HepG2 (cell line): ENCODE results near the gene CPT1B. TPM values are rescaled to one million over a fixed set of nuclear protein-coding genes. Genes with fewer than 3 reads are reported as not detected.

Source experiments
- ATAC-seq: fragments of 200-7000 bp; cut with Tn5 transposase; 3 replicates; pipeline ENCODE4 v1.9.1; 2020; ENCODE audit warnings: mild to moderate bottlenecking, moderate library complexity
- BruUV-seq: library from RNA; stranded (reverse); fragments of 400-500 nt; replicated peaks from 2 replicates; lab custom pipeline; 2021; lab: Mats Ljungman, UMichigan
- CTCF ChIA-PET: fragments of 300-600 bp; formaldehyde crosslinking; extraction: SDS; loops from one replicate; lab custom pipeline; 2021; ENCODE audit warnings: low total read pairs, inconsistent platforms, low intra/inter-chr PET ratio; lab: Yijun Ruan, JAX
- POLR2A ChIA-PET: fragments of 350-600 bp; sonication (Branson Sonifier 250); formaldehyde crosslinking; loops from one replicate; lab custom pipeline; 2020; ENCODE audit warnings: antibody characterized with exemption, inconsistent platforms; lab: Yijun Ruan, JAX
- DNase-seq: peaks from one replicate; pipeline ENCODE4 v3.0.0-alpha.2; 2015; ENCODE audit warnings: low spot score
- FAIRE-seq: peaks from 3 replicates; lab custom pipeline; 2011; peaks lifted over from hg19 to GRCh38; lab: Jason Lieb, UNC
- H2AFZ ChIP-seq: one replicate; pipeline ENCODE4 v1.6.1; 2011; ENCODE audit warnings: low read length, inconsistent platforms
- H3K27ac ChIP-seq: fragments of 300-600 bp; 3 replicates; pipeline ENCODE4 v1.8.0; 2011; ENCODE audit warnings: mixed run types, mild to moderate bottlenecking, mixed read lengths, low read length, inconsistent platforms; ENCODE audit not compliant: insufficient read depth; ENCODE audit errors: extremely low read length
- H3K27me3 ChIP-seq, 2 experiments: fragments of 200-600 bp in 1 of 2; 2 replicates in 1 of 2; 3 replicates in 1 of 2; pipeline versions ENCODE4 v1.6.0 to v1.8.0; 2011; ENCODE audit warnings: low read length in 2 of 2, mild to moderate bottlenecking in 2 of 2, moderate library complexity in 2 of 2, inconsistent platforms in 1 of 2; ENCODE audit not compliant: insufficient read depth in 2 of 2, control insufficient read depth in 1 of 2
- H3K36me3 ChIP-seq, 2 experiments: fragments of 200-600 bp in 1 of 2; replicated peaks in 1 of 2; 2 replicates in 1 of 2; 3 replicates in 1 of 2; pipeline versions ENCODE4 v1.5.1 to v1.8.0; 2011; ENCODE audit warnings: low read length in 2 of 2, inconsistent platforms in 1 of 2; ENCODE audit not compliant: insufficient read depth in 2 of 2, control insufficient read depth in 1 of 2
- H3K4me1 ChIP-seq: 2 replicates; pipeline ENCODE4 v1.5.1; 2012; ENCODE audit warnings: low read length, inconsistent platforms; ENCODE audit not compliant: insufficient read depth
- H3K4me2 ChIP-seq: 2 replicates; pipeline ENCODE4 v1.6.0; 2011; ENCODE audit warnings: low read depth, low read length, inconsistent platforms
- H3K4me3 ChIP-seq, 3 experiments: fragments of 200-600 bp in 1 of 3; sonication (generic), shearing (Covaris generic) in 1 of 3; replicated peaks in 1 of 3; 2 replicates each; pipeline ENCODE4 v1.5.1; 2011 to 2016; ENCODE audit warnings: low read length in 3 of 3, inconsistent platforms in 2 of 3, low read depth in 2 of 3, mild to moderate bottlenecking in 2 of 3, control low read depth in 1 of 3, mixed read lengths in 1 of 3; ENCODE audit not compliant: insufficient read depth in 1 of 3
- H3K79me2 ChIP-seq: one replicate; pipeline ENCODE4 v1.6.1; 2011; ENCODE audit warnings: low read length, inconsistent platforms; ENCODE audit not compliant: insufficient read depth
- H3K9ac ChIP-seq: 2 replicates; pipeline ENCODE4 v1.6.0; 2011; ENCODE audit warnings: mild to moderate bottlenecking, low read depth, low read length, inconsistent platforms; ENCODE audit not compliant: insufficient read depth
- H3K9me3 ChIP-seq: 2 replicates; pipeline ENCODE4 v1.5.1; 2012; ENCODE audit warnings: mild to moderate bottlenecking, low read length
- H4K20me1 ChIP-seq: 2 replicates; pipeline ENCODE4 v1.6.0; 2011; ENCODE audit warnings: inconsistent platforms, mild to moderate bottlenecking, low read length, moderate library complexity; ENCODE audit not compliant: insufficient read depth
- ATF3 ChIP-seq: sonication (generic); formaldehyde crosslinking; IDR thresholded peaks from 2 replicates; pipeline ENCODE4 v1.4.0; 2020; ENCODE audit warnings: missing genetic modification reagents
- FOXO4 ChIP-seq: sonication (generic); formaldehyde crosslinking; conservative IDR thresholded peaks from 2 replicates; pipeline ENCODE4 v1.8.1; 2023; ENCODE audit warnings: missing genetic modification reagents
- FUBP1 ChIP-seq: sonication (generic); formaldehyde crosslinking; IDR thresholded peaks from 2 replicates; pipeline ENCODE4 v1.5.1; 2020; ENCODE audit warnings: missing genetic modification reagents, mild to moderate bottlenecking, borderline replicate concordance
- KLF15 ChIP-seq: sonication (generic); formaldehyde crosslinking; IDR thresholded peaks from 2 replicates; pipeline ENCODE4 v1.8.1; 2023; ENCODE audit warnings: borderline replicate concordance, mild to moderate bottlenecking, inconsistent platforms, missing genetic modification reagents, mixed read lengths
- NCOA5 ChIP-seq: sonication (generic); formaldehyde crosslinking; IDR thresholded peaks from 2 replicates; pipeline ENCODE4 v1.4.0; 2020; ENCODE audit warnings: missing genetic modification reagents
- NR2F6 ChIP-seq, 2 experiments: IDR thresholded peaks; 2 replicates each; pipeline ENCODE4 v1.6.1; 2016; ENCODE audit warnings: antibody characterized with exemption in 1 of 2, mild to moderate bottlenecking in 1 of 2
- POLR2AphosphoS5 ChIP-seq: IDR thresholded peaks from 2 replicates; pipeline ENCODE4 v1.6.1; 2012; ENCODE audit warnings: low read depth, low read length
- REL ChIP-seq: sonication (generic); formaldehyde crosslinking; conservative IDR thresholded peaks from 2 replicates; pipeline ENCODE4 v1.8.0; 2022; ENCODE audit warnings: mild to moderate bottlenecking, missing genetic modification reagents, moderate library complexity
- SMAD9 ChIP-seq: sonication (generic); formaldehyde crosslinking; IDR thresholded peaks from 2 replicates; pipeline ENCODE4 v1.5.1; 2020; ENCODE audit warnings: mild to moderate bottlenecking, missing genetic modification reagents
- TFDP2 ChIP-seq: sonication (generic); formaldehyde crosslinking; IDR thresholded peaks from 2 replicates; pipeline ENCODE4 v1.4.0; 2020; ENCODE audit warnings: missing genetic modification reagents
- THAP7 ChIP-seq: sonication (generic); formaldehyde crosslinking; IDR thresholded peaks from 2 replicates; pipeline ENCODE4 v1.8.1; 2023; ENCODE audit warnings: mild to moderate bottlenecking, missing genetic modification reagents
- ZFP90 ChIP-seq: sonication (generic); formaldehyde crosslinking; IDR thresholded peaks from 2 replicates; pipeline ENCODE4 v1.8.0; 2022; ENCODE audit warnings: missing genetic modification reagents, mild to moderate bottlenecking, inconsistent platforms, borderline replicate concordance
- ZSCAN21 ChIP-seq: sonication (generic); formaldehyde crosslinking; IDR thresholded peaks from 2 replicates; pipeline ENCODE4 v1.8.0; 2022; ENCODE audit warnings: mild to moderate bottlenecking, missing genetic modification reagents, moderate library complexity, borderline replicate concordance
- WGBS: methylation state at CpG from one replicate; pipeline ENCODE4 v1.1.6; 2017; ENCODE audit warnings: low lambda C conversion rate; 5-methylcytosine and 5-hydroxymethylcytosine counted together
- in situ Hi-C: cut with HindIII; loops from 2 replicates; pipeline ENCODE4 v1.10.0; 2017; ENCODE audit warnings: low pct_unique_long_range_greater_than_20kb; ENCODE audit not compliant: extremely low pct_ligation_motif_present
- intact Hi-C: fragments of 100-400 bp; cut with micrococcal nuclease; formaldehyde crosslinking; loops from one replicate; pipeline ENCODE4 v1.10.0; 2022; ENCODE audit not compliant: unreplicated experiment
- polyA plus RNA-seq, 8 experiments: library from polyadenylated mRNA; depleted of rRNA in 3 of 8; stranded (reverse) in 7 of 8; unstranded in 1 of 8; fragments of >200 nt; fragmentation: Illumina TruSeq in 4 of 8; extraction: Trizol in 4 of 8; gene quantifications; 2 replicates each; pipeline versions ENCODE4 v1.2.1 to v1.2.3, GENCODE V29; 2011 to 2016; ENCODE audit warnings: low read depth in 4 of 8, missing spikeins in 1 of 8, mixed read lengths in 1 of 8; ENCODE audit not compliant: insufficient read depth in 1 of 8
- total RNA-seq, 5 experiments: library from RNA; depleted of rRNA; stranded (reverse); fragments of >200 nt; fragmentation: Illumina TruSeq; extraction: Trizol; gene quantifications; 2 replicates each; pipeline ENCODE4 v1.2.3, GENCODE V29; 2016; ENCODE audit warnings: low read depth in 1 of 5

Gene CPT1B
- total and polyA plus RNA-seq, 2 of the 13 experiments (the other 11 are each of a cell fraction or from before 2014, with no cell fraction given): 9.2 to 19.5 TPM

- WGBS: 59% methylated on average over 3 of the region's 15 CpGs
- BruUV-seq: no TSS peak
- CTCF ChIA-PET: no interaction called here
- TF ChIP-seq ZSCAN21 (peak; percentile 32; the same call in 1 of the 2 replicates), REL (CRISPR knock-in tag) (0 out of 2 replicates have a peak, but pooled peaks have one; percentile 24), FOXO4 (no peak), FUBP1 (CRISPR knock-in tag) (0 out of 2 replicates have a peak, but pooled peaks have one; percentile 11), ZFP90 (CRISPR knock-in tag) (0 out of 2 replicates have a peak, but pooled peaks have one; percentile 49), SMAD9 (0 out of 2 replicates have a peak, but pooled peaks have one; percentile 40), THAP7 (CRISPR knock-in tag) (0 out of 2 replicates have a peak, but pooled peaks have one; percentile 19), TFDP2 (CRISPR knock-in tag) (peak; percentile 37; the same call in 1 of the 2 replicates), POLR2AphosphoS5 (peak; percentile 4; the same call in 1 of the 2 replicates), NCOA5 (CRISPR knock-in tag) (0 out of 2 replicates have a peak, but pooled peaks have one; percentile 83), KLF15 (CRISPR knock-in tag) (no peak), NR2F6 (IDR thresholded peaks at IDR 0.05) (peak; percentile 29; the same call in 1 of the 2 replicates), NR2F6 (CRISPR knock-in tag; IDR thresholded peaks at IDR 0.05) (peak; percentile 83), ATF3 (CRISPR knock-in tag) (0 out of 2 replicates have a peak, but pooled peaks have one; percentile 4)
Measured at GRCh38 chr22:50528682-50529415, 49.4 kb downstream of the CPT1B start.

More at GRCh38 chr22:50528682-50529415, 49.4 kb downstream of the CPT1B start:
- FAIRE-seq (no peak), ATAC-seq (no peak), DNase-seq (no peak)
- no peaks in the 10 kb centered on the region for H3K36me3 ChIP-seq
- peaks cover 72% of the 10 kb centered on the region for H3K4me1 ChIP-seq
- POLR2A ChIA-PET: interaction anchor here (0.9 to 2.5 kb wide), 8 partner anchors 9 to 171 kb away, joined by 3 to 10 read pairs (median 6); partner anchors contain the start of genes KLHDC7B, LMF2, NCAPH2 and SYCE3
- H3K4me3 ChIP-seq: no peak overlapping the region; a peak in 1 of 6 replicates
- no peak overlapping the region for H3K4me2 ChIP-seq
- H3K9me3 ChIP-seq: no peaks in the 10 kb centered on the region
- in situ Hi-C loops: no loop called here
- no peak overlapping the region for H3K27ac ChIP-seq
- H3K79me2 ChIP-seq: peaks cover 14% of the 10 kb centered on the region
- peaks cover 8% of the 10 kb centered on the region for H4K20me1 ChIP-seq
- intact Hi-C loops: loop anchor here (5.0 kb wide), 1 partner anchor 33 kb away; the partner anchor contains the start of gene SYCE3
- no peak overlapping the region for H2AFZ ChIP-seq
- H3K27me3 ChIP-seq: 0 out of 5 replicates have a peak, but pooled peaks cover 0 to 4% of the 10 kb centered on the region in 2 experiments
- no peak overlapping the region for H3K9ac ChIP-seq
